AG08395 (cell line): ENCODE results near the gene DDX41.
A peak's percentile ranks its signal among the peaks of the same experiment; 100 is the strongest.

Source experiments
- DNase-seq: peaks from one replicate; pipeline ENCODE4 v3.0.0; 2012; ENCODE audit warnings: mixed read lengths, low spot score

The DDX41 gene

GRCh38 chr5:177513500-177513899 lies 3.3 kb downstream of the DDX41 start:
- no peak for DNase-seq

GRCh38 chr5:177512736-177513380 lies 3.9 kb downstream of the DDX41 start:
- DNase-seq = no peak

GRCh38 chr5:177511796-177512675 lies 4.7 kb downstream of the DDX41 start:
- no peak for DNase-seq

- no peak for DNase-seq
Observed at GRCh38 chr5:177511181-177511580, 5.6 kb downstream of the DDX41 start.

- no peak for DNase-seq
Observed at GRCh38 chr5:177510567-177511053, 6.2 kb downstream of the DDX41 start.

GRCh38 chr5:177509991-177510566 lies 6.7 kb downstream of the DDX41 start:
- DNase-seq = no peak

- no peak for DNase-seq
Observed at GRCh38 chr5:177509381-177509951, 7.3 kb downstream of the DDX41 start, which contains the start of gene DOK3. TSS of gene DOK3 (minus strand) at chr5:177509826. CDS start at chr5:177509540, 286 bp downstream.

DNA sequence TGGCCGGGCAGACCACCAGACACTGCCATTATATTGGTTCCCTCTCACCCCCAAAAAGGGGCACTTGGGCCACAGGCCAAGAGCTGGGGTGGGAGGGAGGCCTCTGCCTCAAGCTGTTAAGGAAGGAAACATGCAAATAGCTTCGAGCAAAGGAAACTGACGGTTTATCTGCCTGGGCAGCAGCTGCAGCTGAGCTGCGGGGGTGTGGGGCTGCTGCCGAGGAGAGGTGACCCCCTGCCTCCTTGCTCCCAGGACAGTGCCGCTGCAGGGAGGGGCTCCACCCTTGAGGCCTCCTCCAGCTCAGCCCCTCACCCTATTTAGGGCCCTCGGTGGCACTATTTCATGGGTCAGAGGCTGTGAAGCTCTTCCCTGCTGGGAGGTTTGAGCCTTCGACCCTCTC lies 7.9 kb downstream of the DDX41 start:
- DNase-seq = no peak

GRCh38 chr5:177508221-177508611 lies 8.5 kb downstream of the DDX41 start:
- no peak for DNase-seq

DNA sequence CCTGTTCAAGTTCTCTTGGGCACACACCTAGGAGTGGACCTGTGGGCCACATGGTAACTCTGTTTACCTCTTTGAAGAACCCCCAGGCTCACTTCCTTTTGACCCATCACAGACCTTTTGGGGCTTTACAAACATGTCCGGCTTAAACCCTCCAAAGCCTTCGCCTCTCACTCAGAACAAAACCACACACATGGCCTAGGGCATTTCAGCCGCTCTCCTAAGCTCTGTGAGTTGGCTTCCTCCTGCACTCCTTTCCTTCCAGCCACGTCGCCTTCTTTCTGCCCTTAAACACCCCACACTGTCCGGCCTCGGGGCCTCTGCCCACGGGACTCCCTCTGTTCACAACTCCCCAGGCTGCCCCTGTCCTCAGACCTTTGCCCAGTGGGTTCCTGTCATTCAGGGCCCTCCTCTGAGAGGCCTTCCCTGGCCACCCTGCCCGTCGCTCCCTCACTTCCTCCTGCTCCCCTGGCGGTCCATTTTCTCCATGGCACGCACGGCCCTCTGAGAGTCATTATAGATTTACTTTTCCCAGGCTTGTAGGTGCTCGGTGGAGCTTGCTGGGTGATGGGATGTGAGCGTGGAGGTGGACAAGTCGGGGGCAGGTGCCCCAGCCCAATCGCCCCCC lies 9.1 kb downstream of the DDX41 start:
- no peak for DNase-seq

GRCh38 chr5:177507165-177507564 lies 9.6 kb downstream of the DDX41 start:
- no peak for DNase-seq

DNA sequence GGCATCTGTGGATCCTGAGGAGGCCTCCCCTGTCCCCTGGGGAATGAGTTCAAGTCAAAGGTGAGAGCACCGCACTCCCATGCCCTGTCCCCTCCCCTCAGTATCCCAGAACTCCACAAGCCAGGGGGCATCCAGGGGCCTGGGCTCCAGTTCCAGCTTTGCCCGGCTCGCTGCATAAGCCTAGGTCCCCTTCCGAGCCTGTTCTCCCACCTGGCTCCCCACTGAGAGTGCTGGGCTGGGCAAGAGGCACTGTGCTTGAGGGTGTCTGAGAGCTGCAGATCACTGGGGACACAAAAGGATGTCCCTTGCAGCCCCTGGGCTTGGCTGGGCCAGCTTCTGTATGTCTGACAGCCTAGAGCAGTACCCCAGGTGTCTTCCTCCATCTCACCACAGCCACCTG lies 11.7 kb downstream of the DDX41 start:
- DNase-seq = no peak

- DNase-seq = no peak
Observed at GRCh38 chr5:177504086-177505056, 12.4 kb downstream of the DDX41 start.

GRCh38 chr5:177503351-177504085 lies 13.2 kb downstream of the DDX41 start:
- DNase-seq = no peak

DNA sequence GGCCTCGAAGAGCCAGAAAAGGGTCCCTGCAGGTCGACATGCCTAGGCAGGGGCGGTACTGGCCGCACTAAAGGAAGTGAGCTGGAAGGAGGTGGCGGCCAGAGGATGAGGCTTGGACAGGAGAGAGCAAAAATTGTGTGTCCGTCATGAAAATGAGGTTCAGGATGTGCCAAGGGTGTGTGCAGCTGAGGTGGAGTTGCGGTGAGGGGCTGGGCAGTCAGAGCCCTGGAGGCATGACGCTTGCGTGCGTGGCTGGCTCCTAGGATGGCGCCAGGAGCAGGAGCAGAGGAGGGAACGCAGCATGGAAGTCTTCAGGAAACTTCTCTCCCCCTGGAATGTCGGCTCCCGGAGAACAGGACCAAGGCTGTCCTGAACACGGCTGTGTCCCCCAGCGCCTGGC lies 13.9 kb downstream of the DDX41 start:
- DNase-seq = no peak

DNA sequence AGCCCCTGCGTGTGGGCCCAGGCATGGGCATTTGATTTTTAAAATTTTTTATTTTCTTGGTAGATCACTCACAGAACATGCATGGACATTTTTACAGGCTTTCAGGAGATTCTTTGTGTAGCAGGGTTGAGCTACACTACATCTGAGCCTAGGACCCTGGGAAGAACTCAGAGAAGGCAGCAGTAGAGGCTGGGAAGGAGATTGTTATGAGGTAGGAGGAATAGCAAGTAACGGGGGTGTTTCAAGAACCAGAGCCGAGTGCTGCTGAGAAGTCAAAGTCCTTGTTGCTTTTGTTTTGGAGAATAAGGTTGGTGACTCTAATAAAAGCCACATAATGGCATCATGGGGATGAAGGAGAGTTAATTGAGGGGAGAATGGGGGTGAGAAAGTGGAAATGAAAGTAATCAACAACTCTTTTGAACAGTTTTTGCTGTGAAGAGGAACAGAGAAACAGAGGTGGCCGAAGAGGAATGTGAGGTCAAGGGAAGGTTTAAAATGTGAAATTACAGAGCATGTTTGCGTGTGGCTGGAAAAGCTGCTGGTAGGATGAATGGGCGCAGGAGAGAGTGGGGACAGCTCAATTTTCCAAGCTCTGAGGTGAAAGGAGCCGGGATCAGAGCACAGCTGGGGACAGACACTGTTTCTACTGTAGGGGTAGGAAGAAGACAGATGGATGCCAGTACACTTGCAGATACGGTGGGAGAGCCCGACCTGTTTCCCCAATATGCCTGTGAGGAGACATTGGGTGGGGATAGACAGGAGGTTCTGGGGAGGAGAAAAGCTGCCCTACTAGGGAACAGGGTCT lies 14.7 kb downstream of the DDX41 start:
- DNase-seq = no peak

GRCh38 chr5:177500685-177501522 lies 15.9 kb downstream of the DDX41 start:
- peak; percentile 87 for DNase-seq

- DNase-seq = no peak
Observed at GRCh38 chr5:177499842-177500241, 16.9 kb downstream of the DDX41 start.
